GM21576 (cell line): ENCODE results near the gene DLGAP3.

ENCODE experiments used
- ATAC-seq: cut with Tn5 transposase; IDR thresholded peaks from one replicate; pipeline ENCODE4 v1.9.1; 2021; ENCODE audit warnings: mild to moderate bottlenecking, moderate library complexity; ENCODE audit not compliant: unreplicated experiment

Gene DLGAP3

DNA sequence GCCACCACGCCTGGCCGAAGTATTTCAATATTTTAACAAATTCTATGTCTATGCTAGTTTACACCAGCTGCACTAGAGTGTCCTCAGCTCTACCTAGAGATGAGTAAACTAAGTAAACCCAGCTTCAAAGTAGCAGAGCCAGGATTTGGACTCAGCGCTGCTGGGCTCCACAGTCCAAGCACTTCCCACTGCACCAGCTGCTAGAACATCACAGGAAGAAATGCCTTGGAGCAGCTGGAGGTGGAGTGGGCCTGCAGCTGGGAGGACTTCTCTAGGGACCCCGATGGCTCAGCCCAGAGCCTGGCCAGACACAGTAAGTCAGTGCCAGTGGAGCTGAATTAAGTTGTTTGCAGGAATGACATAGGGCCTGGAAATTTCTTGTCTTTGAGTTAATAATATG is 59.7 kb downstream of the DLGAP3 start:
- ATAC-seq, result no peak

DNA sequence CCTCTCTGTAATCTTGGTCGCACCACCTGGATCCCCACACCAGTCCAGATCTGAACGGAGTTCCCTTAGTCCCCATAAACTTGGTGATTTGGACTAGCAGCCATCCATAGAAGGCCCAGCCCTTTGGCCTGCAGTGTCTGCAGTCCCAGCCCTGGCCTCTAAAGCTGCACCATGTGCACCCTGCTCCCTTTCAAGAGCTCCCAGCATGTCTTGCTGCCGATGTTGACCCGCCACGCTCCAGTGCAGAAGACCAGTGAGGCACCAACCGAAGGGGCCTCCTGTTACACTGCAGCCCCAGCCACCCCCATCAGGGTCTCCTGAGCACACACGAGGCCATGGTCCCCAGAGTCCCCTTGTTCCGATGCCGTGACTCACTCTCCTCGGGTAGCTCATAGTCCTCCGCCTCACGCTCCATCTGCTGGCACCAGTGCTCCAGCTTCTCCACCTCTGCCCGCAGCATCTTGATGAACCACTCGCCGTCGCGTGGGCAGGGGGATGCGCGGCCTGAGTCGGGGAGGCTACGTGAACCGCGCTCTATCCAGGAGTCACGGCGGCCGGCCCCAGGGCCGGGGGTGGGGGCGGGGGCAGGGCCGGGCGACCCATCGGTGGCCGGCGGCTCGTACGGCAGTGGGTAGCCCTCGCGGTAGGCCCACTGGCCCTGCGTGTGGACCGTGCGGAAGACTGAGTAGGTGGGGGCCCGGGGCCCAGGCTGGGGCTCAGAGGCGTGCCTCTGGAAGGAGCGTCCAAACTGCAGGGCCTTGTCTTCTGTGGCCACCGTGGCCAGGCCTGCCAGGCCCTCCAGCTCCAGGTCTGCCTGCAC is 61.0 kb downstream of the DLGAP3 start:
- ATAC-seq, result no peak

DNA sequence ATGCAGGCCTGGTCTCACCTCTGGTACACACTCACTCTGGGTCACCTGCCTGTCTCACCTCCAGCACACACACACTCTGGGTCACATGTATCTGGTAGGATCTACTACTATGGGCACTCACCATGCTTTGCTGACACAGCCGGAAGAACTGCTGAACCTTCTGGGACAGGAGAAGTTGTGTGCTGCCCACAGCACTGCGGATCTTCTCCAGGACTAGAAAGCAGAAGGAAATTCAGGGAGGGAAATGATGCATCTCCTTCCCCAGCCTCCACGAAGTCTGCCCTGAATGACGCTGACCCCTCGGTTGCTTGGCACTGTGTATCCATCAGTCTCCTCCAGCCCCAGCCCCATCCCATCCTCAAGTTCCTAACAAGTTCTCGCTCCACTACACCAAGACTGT is 62.0 kb downstream of the DLGAP3 start:
- no peak for ATAC-seq

DNA sequence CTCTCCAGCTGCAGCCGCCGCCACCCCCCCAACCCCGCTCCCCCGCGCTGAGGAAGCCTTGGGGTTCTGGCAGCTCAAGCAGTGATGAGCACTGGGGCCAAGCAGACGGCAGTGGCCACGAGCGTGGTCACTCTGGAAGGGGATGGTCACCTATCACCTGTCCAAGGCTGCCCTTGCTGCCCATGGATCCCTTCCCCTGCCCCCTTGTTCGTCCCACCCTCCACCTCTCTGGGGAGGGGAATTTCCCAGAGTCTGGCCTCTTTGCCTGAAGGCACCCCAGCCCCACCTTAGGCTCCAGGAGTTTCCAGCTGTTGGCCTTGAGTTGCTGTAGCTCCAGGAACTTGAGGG is 62.7 kb downstream of the DLGAP3 start:
- ATAC-seq, result no peak

DNA sequence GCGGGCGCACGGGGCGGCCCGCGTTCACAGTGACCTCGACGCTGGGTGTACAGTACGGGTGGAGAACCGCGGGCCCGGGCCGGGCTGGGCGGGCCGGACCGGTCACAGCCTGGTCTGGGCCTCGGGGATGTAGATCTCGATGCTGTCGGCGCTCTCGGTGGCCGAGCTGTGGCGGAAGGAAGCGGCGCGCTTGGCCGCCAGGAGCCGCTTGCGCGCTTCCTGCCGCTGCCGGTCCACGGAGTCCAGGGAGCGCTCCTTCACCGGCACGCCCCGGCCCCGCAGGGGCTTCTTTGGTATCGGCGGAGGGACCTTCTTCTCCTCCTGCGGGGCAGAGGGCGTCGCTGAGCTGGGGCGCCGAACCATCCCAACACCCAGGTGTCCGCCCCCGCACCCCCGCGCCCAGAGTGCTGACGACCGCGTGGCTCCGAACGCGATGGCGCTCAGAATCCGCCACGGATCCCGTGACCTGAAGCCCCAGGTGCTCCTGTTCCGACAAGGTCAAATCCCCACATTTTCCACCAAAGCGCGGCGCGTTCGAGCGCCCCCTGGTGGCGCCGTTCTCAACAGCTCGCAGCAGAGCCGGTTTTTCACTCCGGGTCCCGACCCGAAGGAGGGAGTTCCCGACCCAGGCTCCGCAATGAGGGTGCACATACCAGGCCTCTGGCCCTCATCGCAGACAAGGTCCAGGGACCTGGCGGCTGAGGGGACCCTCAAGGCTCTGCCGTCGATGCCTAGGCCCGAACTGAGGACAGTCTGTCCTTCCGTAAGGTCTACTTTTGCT is 63.3 kb downstream of the DLGAP3 start:
- peak; percentile 42 for ATAC-seq

DNA sequence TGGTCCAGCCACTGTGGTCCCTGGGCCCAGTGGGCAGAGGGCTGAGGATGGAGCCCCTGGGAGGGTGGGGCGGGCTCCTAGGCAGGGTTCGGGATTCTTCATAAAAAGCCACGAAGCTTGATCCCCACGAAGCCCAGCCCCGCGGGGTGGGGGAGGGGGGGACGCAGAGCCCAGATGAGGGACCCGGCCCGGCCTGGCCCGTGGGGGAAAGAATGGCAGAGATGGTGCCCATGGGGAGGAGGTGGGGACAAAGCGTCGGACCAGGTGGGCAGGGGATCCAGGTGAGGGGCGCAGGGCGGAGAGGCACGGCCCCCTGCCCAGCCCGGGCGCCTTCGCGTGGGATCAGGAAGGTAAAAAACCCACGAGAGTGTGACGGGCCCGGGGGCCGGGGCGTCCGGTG is 63.9 kb downstream of the DLGAP3 start:
- ATAC-seq, result no peak

GRCh38 chr1:34864759-34865158 is 64.7 kb downstream of the DLGAP3 start:
- no peak for ATAC-seq

DNA sequence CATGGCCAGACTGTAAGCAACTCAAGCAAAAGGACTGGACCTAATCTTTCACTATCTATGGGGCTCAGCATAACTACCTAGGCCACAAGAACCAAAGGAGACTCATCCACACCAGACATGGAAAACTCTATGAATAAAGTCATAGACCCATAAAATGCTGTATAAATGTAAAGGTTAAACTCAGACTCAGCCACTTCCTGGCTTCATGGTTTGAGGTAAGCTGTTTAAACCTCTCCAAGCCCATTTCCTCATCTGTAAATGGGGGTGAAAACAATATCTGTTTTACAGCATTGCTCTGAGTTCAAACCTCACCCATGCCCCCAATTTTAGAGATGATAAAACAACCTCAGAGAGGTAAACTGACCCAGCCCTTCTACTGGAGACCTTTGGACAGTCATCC is 65.9 kb downstream of the DLGAP3 start:
- ATAC-seq, result no peak

GRCh38 chr1:34859446-34860200 is 69.8 kb downstream of the DLGAP3 start, which contains the start of gene SMIM12:
Gene SMIM12 (minus strand): TSS chr1:34859749. CDS start chr1:34855977, 3,772 bp downstream.
- ATAC-seq, result peak; percentile 94

GRCh38 chr1:34858901-34859445 is 70.5 kb downstream of the DLGAP3 start:
- ATAC-seq, result no peak

GRCh38 chr1:34856697-34857096 is 72.8 kb downstream of the DLGAP3 start:
- no peak for ATAC-seq

GRCh38 chr1:34852677-34853217 is 76.7 kb downstream of the DLGAP3 start:
- peak; percentile 98 for ATAC-seq

- ATAC-seq, result no peak
These were observed 77.9 kb downstream of the DLGAP3 start for GRCh38 chr1:34851431-34852105.

GRCh38 chr1:34850382-34850781 is 79.1 kb downstream of the DLGAP3 start:
- no peak for ATAC-seq

DNA sequence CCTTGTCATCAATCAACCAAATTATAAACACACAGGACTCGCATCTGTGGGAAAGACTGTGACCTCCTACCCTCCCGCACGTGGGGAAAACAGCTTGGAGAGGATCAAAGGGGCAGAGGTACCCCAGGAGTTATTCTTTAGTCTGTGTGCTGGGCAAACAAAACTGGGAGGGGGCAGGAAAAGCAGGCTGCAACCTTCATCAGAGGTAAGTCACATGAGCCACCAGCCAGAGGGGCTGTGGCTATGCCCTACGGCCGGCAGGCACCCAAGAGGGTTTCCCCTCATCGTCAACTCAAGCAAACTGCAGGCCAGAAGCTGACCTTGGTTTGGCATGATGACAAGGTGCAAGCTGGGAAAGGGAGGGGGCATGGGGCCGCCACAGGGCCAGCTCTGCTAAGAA is 82.4 kb downstream of the DLGAP3 start:
- ATAC-seq, result no peak

GRCh38 chr1:34846265-34846664 is 83.2 kb downstream of the DLGAP3 start:
- no peak for ATAC-seq

DNA sequence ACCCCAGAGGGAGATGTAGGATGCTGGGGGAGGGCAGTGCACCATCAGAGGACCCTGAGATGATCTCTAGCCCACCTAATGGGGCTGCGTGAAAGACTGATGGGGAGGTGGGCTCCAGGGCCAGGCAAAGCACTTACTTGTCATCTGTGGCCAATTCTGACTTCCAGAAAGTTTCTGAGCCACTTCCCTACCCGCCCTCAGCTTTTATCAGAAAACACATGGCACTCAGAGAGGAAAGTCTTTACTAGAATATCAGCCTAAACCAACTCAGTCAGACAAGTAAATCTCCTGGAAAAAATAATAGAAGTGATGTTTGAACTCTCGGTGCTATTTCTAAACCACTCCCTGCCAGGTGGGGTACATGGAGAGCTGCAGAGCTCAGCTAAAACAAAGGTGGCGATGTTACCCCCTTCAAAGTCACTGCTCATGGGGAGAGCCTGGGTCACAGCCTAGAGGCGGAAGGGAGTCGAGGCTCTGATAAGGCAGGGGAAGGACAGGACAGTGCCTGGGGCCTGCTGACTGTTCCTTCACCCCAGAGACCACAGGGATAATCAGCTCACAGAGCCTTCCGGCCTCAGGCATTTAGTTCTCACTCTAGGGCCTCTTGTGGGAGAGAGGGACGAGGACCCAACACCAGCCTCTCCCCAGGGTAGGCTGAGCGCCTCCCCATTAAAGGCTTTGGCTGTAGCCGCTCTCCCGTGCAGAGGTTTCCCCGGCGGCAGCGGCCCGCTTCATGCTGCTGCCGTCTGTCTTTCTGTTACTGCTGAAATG is 84.1 kb downstream of the DLGAP3 start:
- ATAC-seq, result no peak

- no peak for ATAC-seq
These were observed 85.2 kb downstream of the DLGAP3 start for GRCh38 chr1:34844252-34844634.

DNA sequence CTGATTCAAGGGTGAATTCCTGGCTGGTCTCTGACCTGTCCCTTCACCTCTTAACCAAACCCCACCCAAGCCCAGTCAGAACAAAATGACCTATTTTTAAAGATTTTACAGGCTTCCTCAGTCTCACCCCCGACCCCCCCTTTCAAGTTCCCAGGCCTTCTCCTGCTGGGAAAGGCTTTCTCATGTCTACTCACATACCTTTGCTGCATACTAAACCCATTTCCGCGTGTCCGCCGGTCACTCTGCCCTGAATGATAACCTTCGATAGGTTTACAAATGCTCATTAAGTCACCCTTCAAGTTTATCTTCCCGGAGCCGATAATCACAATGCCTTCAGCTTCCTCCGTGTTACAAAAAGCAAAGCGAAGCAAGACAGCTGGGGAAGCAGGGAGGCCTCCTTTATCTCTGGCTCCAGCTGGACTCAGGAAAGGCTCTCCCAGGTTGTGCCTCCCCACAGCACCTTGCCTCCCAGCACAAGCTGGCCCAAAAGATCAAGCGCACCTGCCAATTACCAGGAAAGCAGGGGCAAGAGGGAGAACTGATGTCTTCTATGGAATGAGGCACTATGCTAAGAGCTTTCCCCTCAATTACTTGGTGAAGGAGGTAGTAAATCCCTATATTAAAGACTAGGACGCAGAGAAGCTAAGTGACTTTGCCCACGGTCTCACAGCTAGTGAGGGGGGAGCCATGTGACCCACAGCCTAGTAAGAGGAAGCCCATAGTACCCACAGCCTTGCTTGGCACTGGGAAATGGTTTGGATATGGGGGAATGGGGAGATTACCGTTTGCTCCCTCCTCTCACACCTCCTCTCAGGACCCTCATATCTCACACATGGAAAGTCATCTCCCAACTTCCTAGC is 85.8 kb downstream of the DLGAP3 start:
- ATAC-seq, result no peak
